IMR-90 (cell line): ENCODE data around the gene SLC38A11. TPM values are rescaled to one million over a fixed set of nuclear protein-coding genes. Genes with fewer than 3 reads are reported as not detected.

ENCODE experiments used
- ATAC-seq: fragments of 200-7000 bp; cut with Tn5 transposase; 2 replicates; pipeline ENCODE4 v1.9.1; 2020; ENCODE audit warnings: low read depth, mild to moderate bottlenecking, moderate library complexity
- BruUV-seq: library from RNA; stranded (reverse); fragments of 400-500 nt; replicated peaks from 2 replicates; lab custom pipeline; 2021; lab: Mats Ljungman, UMichigan
- CTCF ChIA-PET: fragments of 300-600 bp; formaldehyde crosslinking; extraction: SDS; loops from one replicate; lab custom pipeline; 2021; ENCODE audit warnings: antibody characterized with exemption; lab: Yijun Ruan, JAX
- POLR2A ChIA-PET: fragments of 300-600 bp; sonication (Branson Sonifier 250); formaldehyde crosslinking; loops from one replicate; lab custom pipeline; 2022; ENCODE audit warnings: antibody characterized with exemption; ENCODE audit not compliant: unreplicated experiment; lab: Charles Lee
- DNase-seq: peaks from one replicate; pipeline ENCODE4 v3.0.0; 2013
- H2AFZ ChIP-seq: replicated peaks from 2 replicates; pipeline ENCODE3; 2013; ENCODE audit warnings: low read length, mild to moderate bottlenecking; ENCODE audit not compliant: poor library complexity
- H2AK5ac ChIP-seq: 2 replicates; pipeline ENCODE4 v1.6.1; 2013; ENCODE audit warnings: low read depth, low read length, inconsistent platforms
- H2AK9ac ChIP-seq: replicated peaks from 2 replicates; pipeline ENCODE3; 2013; ENCODE audit warnings: mild to moderate bottlenecking, low read depth, low read length, moderate library complexity; ENCODE audit not compliant: poor library complexity
- H2BK120ac ChIP-seq: 2 replicates; pipeline ENCODE4 v1.6.1; 2013; ENCODE audit warnings: low read depth, low read length, inconsistent platforms
- H2BK15ac ChIP-seq: 3 replicates; pipeline ENCODE4 v1.6.1; 2013; ENCODE audit warnings: low read depth, low read length, inconsistent platforms
- H2BK20ac ChIP-seq: 2 replicates; pipeline ENCODE4 v1.6.1; 2013; ENCODE audit warnings: low read depth, mild to moderate bottlenecking, inconsistent platforms, low read length, moderate library complexity
- H2BK5ac ChIP-seq: 2 replicates; pipeline ENCODE4 v1.6.1; 2013; ENCODE audit warnings: mild to moderate bottlenecking, low read depth, low read length, inconsistent platforms; ENCODE audit not compliant: poor library complexity, severe bottlenecking
- H3K14ac ChIP-seq: replicated peaks from 2 replicates; pipeline ENCODE4 v1.6.1; 2013; ENCODE audit warnings: low read depth, low read length, inconsistent platforms
- H3K18ac ChIP-seq: 2 replicates; pipeline ENCODE4 v1.6.1; 2013; ENCODE audit warnings: low read depth, low read length, control low read depth
- H3K23ac ChIP-seq: 2 replicates; pipeline ENCODE4 v1.6.1; 2013; ENCODE audit warnings: low read depth, low read length, inconsistent platforms
- H3K27ac ChIP-seq: 2 replicates; pipeline ENCODE4 v1.5.1; 2013; ENCODE audit warnings: mild to moderate bottlenecking, control low read depth, low read length; ENCODE audit not compliant: insufficient read depth
- H3K27me3 ChIP-seq: 2 replicates; pipeline ENCODE4 v1.6.1; 2013; ENCODE audit warnings: low read length; ENCODE audit not compliant: control insufficient read depth, insufficient read depth
- H3K36me3 ChIP-seq: 2 replicates; pipeline ENCODE4 v1.6.1; 2013; ENCODE audit warnings: low read length, mixed read lengths; ENCODE audit not compliant: control insufficient read depth, insufficient read depth
- H3K4ac ChIP-seq: 2 replicates; pipeline ENCODE4 v1.6.1; 2013; ENCODE audit warnings: low read depth, low read length, inconsistent platforms
- H3K4me1 ChIP-seq: 2 replicates; pipeline ENCODE4 v1.6.1; 2013; ENCODE audit warnings: low read length, mixed read lengths; ENCODE audit not compliant: control insufficient read depth, insufficient read depth
- H3K4me2 ChIP-seq: 2 replicates; pipeline ENCODE4 v1.6.1; 2013; ENCODE audit warnings: low read depth, mild to moderate bottlenecking, control low read depth, low read length, moderate library complexity
- H3K4me3 ChIP-seq: 2 replicates; pipeline ENCODE4 v1.5.1; 2013; ENCODE audit warnings: low read depth, mild to moderate bottlenecking, control low read depth, low read length, moderate library complexity; ENCODE audit not compliant: insufficient read depth
- H3K56ac ChIP-seq: 2 replicates; pipeline ENCODE4 v1.6.1; 2013; ENCODE audit warnings: low read length, inconsistent platforms; ENCODE audit not compliant: insufficient read depth; ENCODE audit errors: extremely low read depth
- H3K79me1 ChIP-seq, 2 experiments: 2 replicates each; pipeline ENCODE4 v1.6.1; 2013; ENCODE audit warnings: low read length in 2 of 2, inconsistent platforms in 1 of 2, low read depth in 1 of 2
- H3K9ac ChIP-seq: 2 replicates; pipeline ENCODE4 v1.6.1; 2013; ENCODE audit warnings: low read depth, low read length, control low read depth
- H3K9me1 ChIP-seq: 2 replicates; pipeline ENCODE4 v1.6.1; 2013; ENCODE audit warnings: low read length, inconsistent platforms; ENCODE audit not compliant: insufficient read depth
- H3K9me3 ChIP-seq: 2 replicates; pipeline ENCODE4 v1.6.1; 2013; ENCODE audit warnings: low read length; ENCODE audit not compliant: control insufficient read depth, insufficient read depth
- H4K20me1 ChIP-seq: 2 replicates; pipeline ENCODE4 v1.6.1; 2013; ENCODE audit warnings: low read length, inconsistent platforms; ENCODE audit not compliant: insufficient read depth
- H4K5ac ChIP-seq: 2 replicates; pipeline ENCODE4 v1.6.1; 2013; ENCODE audit warnings: mild to moderate bottlenecking, low read depth, low read length, control low read depth
- H4K8ac ChIP-seq, 2 experiments: 2 replicates each; pipeline ENCODE4 v1.6.1; 2013; ENCODE audit warnings: low read depth in 2 of 2, low read length in 2 of 2, control low read depth in 1 of 2, inconsistent platforms in 1 of 2
- H4K91ac ChIP-seq: 2 replicates; pipeline ENCODE4 v1.6.1; 2013; ENCODE audit warnings: low read depth, low read length, inconsistent platforms; ENCODE audit not compliant: insufficient read depth
- BHLHE40 ChIP-seq: fragments of 150-350 bp; IDR thresholded peaks from 2 replicates; pipeline ENCODE4 v1.6.1; 2016; ENCODE audit warnings: mild to moderate bottlenecking, low read depth, low read length
- CEBPB ChIP-seq: IDR thresholded peaks from 2 replicates; pipeline ENCODE4 v1.6.1; 2012; ENCODE audit warnings: low read depth, low read length, improper control_type of control experiment
- CHD1 ChIP-seq: IDR thresholded peaks from 2 replicates; pipeline ENCODE4 v1.6.1; 2012; ENCODE audit warnings: low read depth, low read length, improper control_type of control experiment
- ELK1 ChIP-seq: fragments of 150-350 bp; IDR thresholded peaks from 2 replicates; pipeline ENCODE4 v1.6.1; 2016; ENCODE audit warnings: low read depth, mild to moderate bottlenecking, low read length, moderate library complexity, borderline replicate concordance
- FOS ChIP-seq: fragments of 150-350 bp; IDR thresholded peaks from 2 replicates; pipeline ENCODE4 v1.6.1; 2016; ENCODE audit warnings: low read depth, low read length
- MAFK ChIP-seq: IDR thresholded peaks from 2 replicates; pipeline ENCODE4 v1.6.1; 2012; ENCODE audit warnings: low read depth, low read length, improper control_type of control experiment
- MAZ ChIP-seq: IDR thresholded peaks from 2 replicates; pipeline ENCODE4 v1.6.1; 2012; ENCODE audit warnings: low read depth, mild to moderate bottlenecking, low read length, improper control_type of control experiment, moderate library complexity, borderline replicate concordance
- MXI1 ChIP-seq: IDR thresholded peaks from 2 replicates; pipeline ENCODE4 v1.6.1; 2012; ENCODE audit warnings: low read depth, mild to moderate bottlenecking, low read length, moderate library complexity, borderline replicate concordance
- NFE2L2 ChIP-seq: fragments of 150-350 bp; IDR thresholded peaks from 2 replicates; pipeline ENCODE4 v1.6.1; 2016; ENCODE audit warnings: low read depth, mild to moderate bottlenecking, low read length
- POLR2A ChIP-seq: IDR thresholded peaks from 2 replicates; pipeline ENCODE4 v1.6.1; 2012; ENCODE audit warnings: mild to moderate bottlenecking, low read depth, low read length
- RAD21 ChIP-seq: IDR thresholded peaks from 2 replicates; pipeline ENCODE4 v1.6.1; 2012; ENCODE audit warnings: low read length, improper control_type of control experiment
- RCOR1 ChIP-seq: IDR thresholded peaks from 2 replicates; pipeline ENCODE4 v1.6.1; 2012; ENCODE audit warnings: mild to moderate bottlenecking, low read length, improper control_type of control experiment; ENCODE audit not compliant: insufficient replicate concordance
- RFX5 ChIP-seq: IDR thresholded peaks from 2 replicates; pipeline ENCODE4 v1.8.0; 2012; ENCODE audit warnings: low read depth, mild to moderate bottlenecking, low read length, moderate library complexity
- SMC3 ChIP-seq: fragments of 150-350 bp; IDR thresholded peaks from 2 replicates; pipeline ENCODE4 v1.6.1; 2016; ENCODE audit warnings: low read depth, mild to moderate bottlenecking, antibody characterized with exemption, low read length, moderate library complexity
- WGBS, 2 experiments: methylation state at CpG; one replicate each; pipeline versions ENCODE4 v1.1.5 to v1.1.7; 2013; ENCODE audit warnings: missing lambda C conversion rate in 2 of 2; ENCODE audit not compliant: insufficient read length in 1 of 2; ENCODE audit errors: extremely low coverage in 2 of 2; 5-methylcytosine and 5-hydroxymethylcytosine counted together
- dilution Hi-C: fragments of 300-500 bp; cut with HindIII; formaldehyde crosslinking; loops from one replicate; pipeline ENCODE4 v1.14.3; 2018; ENCODE audit warnings: low sequenced_read_pairs; ENCODE audit not compliant: unreplicated experiment
- in situ Hi-C: fragments of 300-500 bp; cut with MboI; formaldehyde crosslinking; loops from 3 replicates; pipeline ENCODE4 v1.14.3; 2019; ENCODE audit warnings: low sequenced_read_pairs, inconsistent platforms, mixed read lengths
- intact Hi-C: fragments of 100-400 bp; cut with micrococcal nuclease; formaldehyde crosslinking; loops from 2 replicates; pipeline ENCODE4 v1.10.0; 2022
- polyA plus RNA-seq, 3 experiments: library from polyadenylated mRNA; depleted of rRNA; stranded (reverse); fragments of >200 nt; gene quantifications; 2 replicates each; pipeline ENCODE4 v1.2.3, GENCODE V29; 2012; ENCODE audit warnings: low replicate concordance in 1 of 3
- total RNA-seq: library from RNA; depleted of rRNA; stranded (reverse); fragments of >200 nt; gene quantifications from 2 replicates; pipeline ENCODE4 v1.2.3, GENCODE V29; 2012
- TF ChIP-seq, protein P1 (sequence below): conservative IDR thresholded peaks from 2 replicates; pipeline ENCODE4 v1.5.1; 2012; ENCODE audit warnings: mild to moderate bottlenecking, low read depth, low read length, improper control_type of control experiment

The SLC38A11 gene
- total and polyA plus RNA-seq, 2 of the 4 experiments (the other 2 are of a cell fraction), result 0.18 to 0.21 TPM

GRCh38 chr2:164993287-164994016, 38.1 kb upstream of the SLC38A11 start:
- DNase-seq (no peak), ATAC-seq (no peak)
- Histone ChIP-seq H4K8ac (no peak overlapping the region), H4K20me1 (no peaks in the 10 kb centered on the region), H4K91ac (no peak overlapping the region), H3K14ac (no peak overlapping the region), H2BK5ac (no peak overlapping the region), H3K9me1 (peaks cover 11% of the 10 kb centered on the region), H3K9me3 (no peaks in the 10 kb centered on the region), H3K27ac (no peak overlapping the region), H2BK20ac (peak overlapping the region; percentile 45; the same call in 1 of the 2 replicates), H3K4me2 (no peak overlapping the region), H3K4ac (no peak overlapping the region), H3K56ac (no peak overlapping the region), H3K23ac (no peak overlapping the region), H2AK5ac (no peak overlapping the region), H3K18ac (no peak overlapping the region), H3K4me3 (no peak overlapping the region), H3K27me3 (no peaks in the 10 kb centered on the region), H3K79me1 (no peaks in the 10 kb centered on the region), H3K4me1 (peaks cover 8% of the 10 kb centered on the region), H2BK120ac (peak overlapping the region; percentile 38; the same call in 1 of the 2 replicates), H2AFZ (peak overlapping the region; percentile 43), H2BK15ac (0 out of 3 replicates have a peak overlapping the region, but pooled peaks have one; percentile 5), H4K5ac (no peak overlapping the region), H3K9ac (no peak overlapping the region), H3K36me3 (no peaks in the 10 kb centered on the region), H2AK9ac (no peak overlapping the region)
- in situ Hi-C loops, result no loop called here
- POLR2A ChIA-PET, result no interaction called here
- dilution Hi-C loops, result no loop called here
- CTCF ChIA-PET, result interaction anchor here (0.5 to 1.6 kb wide), 8 partner anchors 9 to 1188 kb away, joined by 3 to 11 read pairs (median 3); no protein-coding TSS in a partner anchor
- 100% methylated on average over 1 of the region's 19 CpGs; no CpG with 5 or more reads in 1 of the 2 experiments for WGBS, 2 experiments
- intact Hi-C loops, result loop anchor here (1.0 to 10.0 kb wide), 6 partner anchors 71 to 881 kb away; partner anchors contain the start of genes COBLL1 and SCN3A
- BruUV-seq, result no TSS peak
- no peak for TF ChIP-seq RFX5
- TF ChIP-seq CHD1, result no peak
- TF ChIP-seq, protein P1, sequence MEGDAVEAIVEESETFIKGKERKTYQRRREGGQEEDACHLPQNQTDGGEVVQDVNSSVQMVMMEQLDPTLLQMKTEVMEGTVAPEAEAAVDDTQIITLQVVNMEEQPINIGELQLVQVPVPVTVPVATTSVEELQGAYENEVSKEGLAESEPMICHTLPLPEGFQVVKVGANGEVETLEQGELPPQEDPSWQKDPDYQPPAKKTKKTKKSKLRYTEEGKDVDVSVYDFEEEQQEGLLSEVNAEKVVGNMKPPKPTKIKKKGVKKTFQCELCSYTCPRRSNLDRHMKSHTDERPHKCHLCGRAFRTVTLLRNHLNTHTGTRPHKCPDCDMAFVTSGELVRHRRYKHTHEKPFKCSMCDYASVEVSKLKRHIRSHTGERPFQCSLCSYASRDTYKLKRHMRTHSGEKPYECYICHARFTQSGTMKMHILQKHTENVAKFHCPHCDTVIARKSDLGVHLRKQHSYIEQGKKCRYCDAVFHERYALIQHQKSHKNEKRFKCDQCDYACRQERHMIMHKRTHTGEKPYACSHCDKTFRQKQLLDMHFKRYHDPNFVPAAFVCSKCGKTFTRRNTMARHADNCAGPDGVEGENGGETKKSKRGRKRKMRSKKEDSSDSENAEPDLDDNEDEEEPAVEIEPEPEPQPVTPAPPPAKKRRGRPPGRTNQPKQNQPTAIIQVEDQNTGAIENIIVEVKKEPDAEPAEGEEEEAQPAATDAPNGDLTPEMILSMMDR, result no peak
- no peak for TF ChIP-seq POLR2A
- TF ChIP-seq BHLHE40, result no peak
- TF ChIP-seq ELK1, result no peak
- TF ChIP-seq NFE2L2, result no peak
- TF ChIP-seq CEBPB, result no peak
- no peak for TF ChIP-seq MXI1
- no peak for TF ChIP-seq MAFK
- TF ChIP-seq RAD21, result no peak
- no peak for TF ChIP-seq MAZ
- no peak for TF ChIP-seq RCOR1
- no peak for TF ChIP-seq FOS
- no peak for TF ChIP-seq SMC3
